ENCODE measurements around the gene PIK3AP1. TPM values are rescaled to one million over a fixed set of nuclear protein-coding genes. Genes with fewer than 3 reads are reported as not detected.
A peak's percentile ranks its signal among the peaks of the same experiment; 100 is the strongest.

The PIK3AP1 gene
- total RNA-seq, 1 donor from 2014 or later = 3.8 TPM

DNA sequence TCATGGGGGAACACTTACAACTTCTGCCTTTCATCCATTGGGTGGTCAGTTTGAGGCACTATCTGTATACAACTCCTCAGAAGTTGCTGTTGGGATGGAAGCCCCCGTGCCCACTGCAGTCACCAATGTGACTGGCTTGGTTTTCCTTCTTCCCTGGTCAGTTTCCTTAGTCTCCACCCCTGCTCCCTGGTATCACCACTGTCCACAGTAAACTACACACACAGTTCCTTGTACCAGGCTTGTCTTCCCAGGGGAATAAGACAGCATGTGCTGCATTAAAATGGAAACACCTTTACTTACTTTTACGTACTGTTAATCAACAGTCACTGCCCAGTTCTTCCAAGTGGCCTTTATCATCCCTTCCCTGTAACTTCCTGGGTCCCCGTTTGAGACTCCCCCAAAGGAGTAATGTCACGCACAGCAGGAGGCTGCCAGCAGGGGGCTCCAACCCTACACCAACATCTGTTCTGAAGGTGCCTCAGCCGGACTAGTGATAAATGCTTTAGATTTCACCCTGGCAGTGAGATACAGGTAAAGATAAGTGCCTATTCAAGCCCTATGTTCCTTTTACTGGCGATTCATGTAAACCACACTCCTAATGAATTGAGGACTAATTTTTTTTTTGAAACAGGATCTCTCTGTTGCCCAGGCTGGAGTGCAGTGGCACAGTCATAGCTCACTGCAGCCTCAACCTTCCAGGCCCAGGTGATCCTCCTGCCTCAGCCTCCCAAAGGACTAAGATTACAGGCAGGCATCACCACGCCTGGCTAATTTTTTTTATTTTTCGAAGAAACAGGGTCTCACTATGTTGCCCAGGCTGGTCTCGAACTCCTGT is 45.3 kb upstream of the PIK3AP1 start:
- H3K9me3 ChIP-seq (ENCODE audit: low read depth) = no peaks in the 10 kb centered on the region
- Mint-ChIP-seq H3K27me3 (ENCODE audit: insufficient read depth, low read depth) (peaks cover 4% of the 10 kb centered on the region), H3K4me1 (no peaks in the 10 kb centered on the region), H3K27ac (no peak overlapping the region), H3K9me3 (peaks cover 2% of the 10 kb centered on the region), H3K4me3 (no peak overlapping the region), H3K36me3 (no peaks in the 10 kb centered on the region)
- H3K27me3 ChIP-seq = no peaks in the 10 kb centered on the region
- H2AFZ ChIP-seq (replicated peaks) = peak overlapping the region; percentile 26
- no peaks in the 10 kb centered on the region for H4K20me1 ChIP-seq (ENCODE audit: low read depth)
- H3K27ac ChIP-seq = no peak overlapping the region
- no peaks in the 10 kb centered on the region for H3F3A ChIP-seq (ENCODE audit: low read depth)
- no peak overlapping the region for H3K9ac ChIP-seq
- H3K79me2 ChIP-seq (ENCODE audit: low read depth) = no peaks in the 10 kb centered on the region
- H3K4me1 ChIP-seq = no peaks in the 10 kb centered on the region
- no peak overlapping the region for H3K4me2 ChIP-seq
- no peak overlapping the region for H3K4me3 ChIP-seq
- H3K36me3 ChIP-seq = no peaks in the 10 kb centered on the region
- TF ChIP-seq, protein P1, sequence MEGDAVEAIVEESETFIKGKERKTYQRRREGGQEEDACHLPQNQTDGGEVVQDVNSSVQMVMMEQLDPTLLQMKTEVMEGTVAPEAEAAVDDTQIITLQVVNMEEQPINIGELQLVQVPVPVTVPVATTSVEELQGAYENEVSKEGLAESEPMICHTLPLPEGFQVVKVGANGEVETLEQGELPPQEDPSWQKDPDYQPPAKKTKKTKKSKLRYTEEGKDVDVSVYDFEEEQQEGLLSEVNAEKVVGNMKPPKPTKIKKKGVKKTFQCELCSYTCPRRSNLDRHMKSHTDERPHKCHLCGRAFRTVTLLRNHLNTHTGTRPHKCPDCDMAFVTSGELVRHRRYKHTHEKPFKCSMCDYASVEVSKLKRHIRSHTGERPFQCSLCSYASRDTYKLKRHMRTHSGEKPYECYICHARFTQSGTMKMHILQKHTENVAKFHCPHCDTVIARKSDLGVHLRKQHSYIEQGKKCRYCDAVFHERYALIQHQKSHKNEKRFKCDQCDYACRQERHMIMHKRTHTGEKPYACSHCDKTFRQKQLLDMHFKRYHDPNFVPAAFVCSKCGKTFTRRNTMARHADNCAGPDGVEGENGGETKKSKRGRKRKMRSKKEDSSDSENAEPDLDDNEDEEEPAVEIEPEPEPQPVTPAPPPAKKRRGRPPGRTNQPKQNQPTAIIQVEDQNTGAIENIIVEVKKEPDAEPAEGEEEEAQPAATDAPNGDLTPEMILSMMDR (IDR thresholded peaks at IDR 0.05) = peak; percentile 54
- no peak for TF ChIP-seq EZH2phosphoT487 (IDR thresholded peaks at IDR 0.05)
- peak; percentile 52 for DNase-seq (ENCODE audit: low spot score)

DNA sequence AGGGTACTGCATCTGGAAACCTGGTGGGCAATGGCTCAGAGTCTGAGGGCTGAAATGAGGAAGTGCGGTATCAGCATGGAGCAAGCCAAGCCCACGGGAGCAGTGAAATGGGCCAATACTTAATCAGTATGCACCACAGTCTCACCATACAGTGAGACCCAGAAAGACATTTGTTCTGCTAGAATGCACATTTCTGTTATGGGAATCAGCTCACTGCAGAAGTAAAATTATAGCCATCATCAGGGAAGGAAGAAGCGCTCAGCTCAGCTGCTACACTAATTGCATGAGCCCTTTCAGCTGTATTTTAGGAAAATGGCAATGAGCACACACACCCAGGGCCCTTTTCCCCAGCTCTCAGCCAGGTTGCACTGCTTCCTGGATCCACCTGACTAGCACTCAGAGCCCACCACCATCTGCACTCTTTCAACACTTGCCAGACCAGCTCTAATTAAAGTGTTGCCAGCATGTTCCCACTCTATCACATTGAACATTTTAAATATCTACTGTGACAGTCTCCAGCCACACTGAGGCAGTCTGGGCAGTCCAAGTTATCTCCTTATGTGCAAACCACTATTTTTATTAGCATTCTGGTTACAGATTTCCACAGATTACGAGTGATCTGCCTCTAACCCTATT is 44.2 kb upstream of the PIK3AP1 start:
- Mint-ChIP-seq H3K27me3 (ENCODE audit: insufficient read depth, low read depth) (peaks cover 3% of the 10 kb centered on the region), H3K36me3 (no peaks in the 10 kb centered on the region), H3K4me1 (no peaks in the 10 kb centered on the region), H3K9me3 (no peaks in the 10 kb centered on the region), H3K4me3 (no peak overlapping the region), H3K27ac (no peak overlapping the region)
- no peaks in the 10 kb centered on the region for H3K79me2 ChIP-seq (ENCODE audit: low read depth)
- H3K36me3 ChIP-seq = no peaks in the 10 kb centered on the region
- H4K20me1 ChIP-seq (ENCODE audit: low read depth) = no peaks in the 10 kb centered on the region
- H2AFZ ChIP-seq (replicated peaks) = no peak overlapping the region
- no peaks in the 10 kb centered on the region for H3K4me1 ChIP-seq
- no peaks in the 10 kb centered on the region for H3F3A ChIP-seq (ENCODE audit: low read depth)
- H3K4me2 ChIP-seq = no peak overlapping the region
- no peak for DNase-seq (ENCODE audit: low spot score)
- no peaks in the 10 kb centered on the region for H3K27me3 ChIP-seq
- TF ChIP-seq EZH2 (IDR thresholded peaks at IDR 0.05) (no peak), EZH2phosphoT487 (IDR thresholded peaks at IDR 0.05) (no peak)
- TF ChIP-seq, protein P1 (IDR thresholded peaks at IDR 0.05) = no peak
- H3K4me3 ChIP-seq = no peak overlapping the region
- no peaks in the 10 kb centered on the region for H3K9me3 ChIP-seq (ENCODE audit: low read depth)
- H3K27ac ChIP-seq = no peak overlapping the region
- H3K9ac ChIP-seq = no peak overlapping the region

DNA sequence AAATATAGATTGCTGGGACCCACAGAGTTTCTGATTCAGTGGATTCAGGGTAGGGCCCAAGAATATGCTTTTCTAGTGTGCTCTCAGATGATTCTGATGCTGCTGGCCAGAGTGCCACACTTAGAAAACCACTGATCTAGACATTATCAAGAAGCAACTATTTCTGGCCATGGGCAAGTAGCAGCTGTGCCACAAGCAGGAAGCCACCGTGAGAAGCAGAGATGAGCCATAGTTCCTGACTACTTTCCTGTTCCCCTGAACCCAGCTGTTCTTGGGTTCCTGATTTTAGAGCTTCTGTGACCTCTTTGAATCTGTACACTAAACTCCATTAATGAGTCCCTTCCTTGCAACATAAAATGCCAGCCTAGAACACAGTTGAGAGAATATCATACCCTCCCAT is 38.1 kb upstream of the PIK3AP1 start:
- Histone ChIP-seq H3K9me3 (ENCODE audit: low read depth) (no peaks in the 10 kb centered on the region), H3K36me3 (no peaks in the 10 kb centered on the region), H3K27ac (no peak overlapping the region), H3K9ac (no peak overlapping the region), H4K20me1 (ENCODE audit: low read depth) (no peaks in the 10 kb centered on the region), H3K79me2 (ENCODE audit: low read depth) (no peaks in the 10 kb centered on the region), H2AFZ (replicated peaks) (no peak overlapping the region), H3K27me3 (no peaks in the 10 kb centered on the region), H3F3A (ENCODE audit: low read depth) (no peaks in the 10 kb centered on the region), H3K4me3 (no peak overlapping the region), H3K4me1 (no peaks in the 10 kb centered on the region), H3K4me2 (no peak overlapping the region)
- H3K4me1 Mint-ChIP-seq = no peaks in the 10 kb centered on the region
- no peaks in the 10 kb centered on the region for H3K9me3 Mint-ChIP-seq
- peaks cover 3% of the 10 kb centered on the region for H3K27me3 Mint-ChIP-seq (ENCODE audit: insufficient read depth, low read depth)
- H3K4me3 Mint-ChIP-seq = no peak overlapping the region
- no peaks in the 10 kb centered on the region for H3K36me3 Mint-ChIP-seq
- TF ChIP-seq EZH2phosphoT487 (IDR thresholded peaks at IDR 0.05) (no peak), EZH2 (IDR thresholded peaks at IDR 0.05) (no peak)
- TF ChIP-seq, protein P1 (IDR thresholded peaks at IDR 0.05) = no peak
- no peak for DNase-seq (ENCODE audit: low spot score)
- H3K27ac Mint-ChIP-seq = no peak overlapping the region
